Gastrocnemius medialis (tissue), 4 donors: ENCODE results near the gene BMP7.

ENCODE experiments used
- CTCF ChIP-seq, 5 experiments: fragments of 450-650 bp in 3 of 5; fragments of 200-600 bp in 2 of 5; sonication (generic) in 2 of 5; IDR thresholded peaks in 4 of 5; conservative IDR thresholded peaks in 1 of 5; 1 replicate in 4 of 5; 2 replicates in 1 of 5; pipeline ENCODE4 v1.5.1; 2016 to 2019; ENCODE audit warnings: antibody characterized with exemption in 5 of 5, mild to moderate bottlenecking in 3 of 5, moderate library complexity in 3 of 5
- POLR2A ChIP-seq, 2 donors: fragments of 450-650 bp; IDR thresholded peaks; one replicate each; pipeline ENCODE4 v1.6.1; 2017; ENCODE audit warnings: antibody characterized with exemption in 2 of 2, mild to moderate bottlenecking in 2 of 2, moderate library complexity in 2 of 2

- TF ChIP-seq CTCF (IDR thresholded peaks at IDR 0.05 in 4 of 5, conservative IDR thresholded peaks at IDR 0.05 in 1 of 5) (no peak), POLR2A (IDR thresholded peaks at IDR 0.05) (no peak)
Observed at GRCh38 chr20:57287007-57287880, 20.8 kb upstream of the BMP7 start.
